ENCODE measurements around the gene SH3RF2.
"Not testable (repeated sequence)": the region's sequence is repeated elsewhere in the genome, so short reads cannot be mapped to it uniquely, and the experiment has no call there.

DNA sequence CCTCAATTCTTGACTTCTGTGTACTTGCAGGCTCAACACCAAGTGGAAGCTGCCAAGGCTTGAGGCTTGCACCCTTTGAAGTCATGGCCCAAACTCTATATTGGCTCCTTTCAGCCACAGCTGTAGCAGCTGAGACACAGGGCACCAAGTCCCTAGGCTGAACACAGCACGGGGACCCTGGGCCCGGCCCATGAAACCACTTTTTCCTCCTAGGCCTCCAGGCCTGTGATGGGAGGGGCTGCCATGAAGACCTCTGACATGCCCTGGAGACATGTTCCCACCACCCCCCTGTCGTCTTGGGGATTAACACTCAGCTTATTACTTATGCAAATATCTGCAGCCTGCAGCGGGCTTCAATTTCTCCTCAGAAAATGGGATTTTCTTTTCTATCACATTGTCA, 57.2 kb downstream of the SH3RF2 start:
- TF ChIP-seq FOS (IDR thresholded peaks at IDR 0.05; ENCODE audit: borderline replicate concordance, insufficient read depth, low read length); JUN (IDR thresholded peaks at IDR 0.05; ENCODE audit: borderline replicate concordance, insufficient read depth, insufficient read length, low read depth); POLR2A (IDR thresholded peaks at IDR 0.05; ENCODE audit: low read depth, low read length); EZH2 (IDR thresholded peaks at IDR 0.05; ENCODE audit: borderline replicate concordance, low read depth, low read length, severe bottlenecking): not testable (repeated sequence)
- TF ChIP-seq, protein P1, sequence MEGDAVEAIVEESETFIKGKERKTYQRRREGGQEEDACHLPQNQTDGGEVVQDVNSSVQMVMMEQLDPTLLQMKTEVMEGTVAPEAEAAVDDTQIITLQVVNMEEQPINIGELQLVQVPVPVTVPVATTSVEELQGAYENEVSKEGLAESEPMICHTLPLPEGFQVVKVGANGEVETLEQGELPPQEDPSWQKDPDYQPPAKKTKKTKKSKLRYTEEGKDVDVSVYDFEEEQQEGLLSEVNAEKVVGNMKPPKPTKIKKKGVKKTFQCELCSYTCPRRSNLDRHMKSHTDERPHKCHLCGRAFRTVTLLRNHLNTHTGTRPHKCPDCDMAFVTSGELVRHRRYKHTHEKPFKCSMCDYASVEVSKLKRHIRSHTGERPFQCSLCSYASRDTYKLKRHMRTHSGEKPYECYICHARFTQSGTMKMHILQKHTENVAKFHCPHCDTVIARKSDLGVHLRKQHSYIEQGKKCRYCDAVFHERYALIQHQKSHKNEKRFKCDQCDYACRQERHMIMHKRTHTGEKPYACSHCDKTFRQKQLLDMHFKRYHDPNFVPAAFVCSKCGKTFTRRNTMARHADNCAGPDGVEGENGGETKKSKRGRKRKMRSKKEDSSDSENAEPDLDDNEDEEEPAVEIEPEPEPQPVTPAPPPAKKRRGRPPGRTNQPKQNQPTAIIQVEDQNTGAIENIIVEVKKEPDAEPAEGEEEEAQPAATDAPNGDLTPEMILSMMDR (IDR thresholded peaks at IDR 0.05; ENCODE audit: extremely low read depth in 1 of 2, insufficient read depth in 1 of 2, low read depth in 1 of 2, low read length in 2 of 2), result not testable (repeated sequence)
- TF ChIP-seq, protein P2, sequence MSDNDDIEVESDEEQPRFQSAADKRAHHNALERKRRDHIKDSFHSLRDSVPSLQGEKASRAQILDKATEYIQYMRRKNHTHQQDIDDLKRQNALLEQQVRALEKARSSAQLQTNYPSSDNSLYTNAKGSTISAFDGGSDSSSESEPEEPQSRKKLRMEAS (IDR thresholded peaks at IDR 0.05; ENCODE audit: insufficient read depth, insufficient read length), result not testable (repeated sequence)
